ENCODE results near the gene APC.
"Not testable (repeated sequence)": the region's sequence is repeated elsewhere in the genome, so short reads cannot be mapped to it uniquely, and the experiment has no call there.

The APC gene

GRCh38 chr5:112865128-112865527 lies 127.4 kb downstream of the APC start:
- Histone ChIP-seq H3K9ac (ENCODE audit: low read length) (no peak overlapping the region), H3K4me3 (ENCODE audit: low read length) (no peak overlapping the region), H3K4me1 (ENCODE audit: control insufficient read depth, insufficient read depth, low read length) (peaks cover 16% of the 10 kb centered on the region), H3K36me3 (ENCODE audit: control insufficient read depth, insufficient read depth, low read length) (peaks cover 7% of the 10 kb centered on the region), H3K27me3 (ENCODE audit: control insufficient read depth, insufficient read depth, low read length) (no peaks in the 10 kb centered on the region), H3K9me3 (ENCODE audit: control insufficient read depth, low read length) (no peaks in the 10 kb centered on the region)

- H3K36me3 ChIP-seq (ENCODE audit: control insufficient read depth, insufficient read depth, low read length) = peaks cover 7% of the 10 kb centered on the region
- H3K9me3 ChIP-seq (ENCODE audit: control insufficient read depth, low read length) = no peaks in the 10 kb centered on the region
- H3K4me1 ChIP-seq (ENCODE audit: control insufficient read depth, insufficient read depth, low read length) = peaks cover 9% of the 10 kb centered on the region
- H3K9ac ChIP-seq (ENCODE audit: low read length) = no peak overlapping the region
- no peak overlapping the region for H3K4me3 ChIP-seq (ENCODE audit: low read length)
- no peaks in the 10 kb centered on the region for H3K27me3 ChIP-seq (ENCODE audit: control insufficient read depth, insufficient read depth, low read length)
Measured at GRCh38 chr5:112866739-112867138, 129.1 kb downstream of the APC start.

GRCh38 chr5:112867411-112867810 lies 129.7 kb downstream of the APC start:
- H3K4me1 ChIP-seq (ENCODE audit: control insufficient read depth, insufficient read depth, low read length) = peaks cover 5% of the 10 kb centered on the region
- H3K9me3 ChIP-seq (ENCODE audit: control insufficient read depth, low read length) = no peaks in the 10 kb centered on the region
- no peaks in the 10 kb centered on the region for H3K27me3 ChIP-seq (ENCODE audit: control insufficient read depth, insufficient read depth, low read length)
- H3K9ac ChIP-seq (ENCODE audit: low read length) = no peak overlapping the region
- H3K36me3 ChIP-seq (ENCODE audit: control insufficient read depth, insufficient read depth, low read length) = peaks cover 7% of the 10 kb centered on the region
- H3K4me3 ChIP-seq (ENCODE audit: low read length) = no peak overlapping the region

- Histone ChIP-seq H3K27me3 (ENCODE audit: control insufficient read depth, insufficient read depth, low read length) (no peaks in the 10 kb centered on the region), H3K9me3 (ENCODE audit: control insufficient read depth, low read length) (no peaks in the 10 kb centered on the region), H3K4me1 (ENCODE audit: control insufficient read depth, insufficient read depth, low read length) (no peaks in the 10 kb centered on the region), H3K4me3 (ENCODE audit: low read length) (no peak overlapping the region), H3K36me3 (ENCODE audit: control insufficient read depth, insufficient read depth, low read length) (peaks cover 7% of the 10 kb centered on the region), H3K9ac (ENCODE audit: low read length) (no peak overlapping the region)
Measured at GRCh38 chr5:112869948-112870347, 132.3 kb downstream of the APC start.

- Histone ChIP-seq H3K27me3 (ENCODE audit: control insufficient read depth, insufficient read depth, low read length) (no peaks in the 10 kb centered on the region), H3K36me3 (ENCODE audit: control insufficient read depth, insufficient read depth, low read length) (peaks cover 7% of the 10 kb centered on the region), H3K4me1 (ENCODE audit: control insufficient read depth, insufficient read depth, low read length) (no peaks in the 10 kb centered on the region), H3K4me3 (ENCODE audit: low read length) (no peak overlapping the region), H3K9ac (ENCODE audit: low read length) (no peak overlapping the region), H3K9me3 (ENCODE audit: control insufficient read depth, low read length) (no peaks in the 10 kb centered on the region)
Measured at GRCh38 chr5:112870966-112871365, 133.3 kb downstream of the APC start.

GRCh38 chr5:112876362-112876761 lies 138.7 kb downstream of the APC start:
- no peak overlapping the region for H3K9ac ChIP-seq (ENCODE audit: low read length)
- H3K36me3 ChIP-seq (ENCODE audit: control insufficient read depth, insufficient read depth, low read length) = no peaks in the 10 kb centered on the region
- H3K4me1 ChIP-seq (ENCODE audit: control insufficient read depth, insufficient read depth, low read length) = peaks cover 10% of the 10 kb centered on the region
- H3K4me3 ChIP-seq (ENCODE audit: low read length) = no peak overlapping the region
- H3K27me3 ChIP-seq (ENCODE audit: control insufficient read depth, insufficient read depth, low read length) = no peaks in the 10 kb centered on the region
- H3K9me3 ChIP-seq (ENCODE audit: control insufficient read depth, low read length) = no peaks in the 10 kb centered on the region

GRCh38 chr5:112878101-112878500 lies 140.4 kb downstream of the APC start:
- Histone ChIP-seq H3K4me1 (ENCODE audit: control insufficient read depth, insufficient read depth, low read length) (peaks cover 10% of the 10 kb centered on the region), H3K4me3 (ENCODE audit: low read length) (no peak overlapping the region), H3K9ac (ENCODE audit: low read length) (no peak overlapping the region), H3K9me3 (ENCODE audit: control insufficient read depth, low read length) (no peaks in the 10 kb centered on the region), H3K36me3 (ENCODE audit: control insufficient read depth, insufficient read depth, low read length) (no peaks in the 10 kb centered on the region), H3K27me3 (ENCODE audit: control insufficient read depth, insufficient read depth, low read length) (no peaks in the 10 kb centered on the region)

GRCh38 chr5:112878760-112879159 lies 141.1 kb downstream of the APC start:
- Histone ChIP-seq H3K36me3 (ENCODE audit: control insufficient read depth, insufficient read depth, low read length) (no peaks in the 10 kb centered on the region), H3K9ac (ENCODE audit: low read length) (no peak overlapping the region), H3K4me1 (ENCODE audit: control insufficient read depth, insufficient read depth, low read length) (peaks cover 10% of the 10 kb centered on the region), H3K9me3 (ENCODE audit: control insufficient read depth, low read length) (no peaks in the 10 kb centered on the region), H3K4me3 (ENCODE audit: low read length) (no peak overlapping the region), H3K27me3 (ENCODE audit: control insufficient read depth, insufficient read depth, low read length) (no peaks in the 10 kb centered on the region)

GRCh38 chr5:112880219-112880964 lies 142.7 kb downstream of the APC start:
- no peak overlapping the region for H3K9ac ChIP-seq (ENCODE audit: low read length)
- peaks cover 14% of the 10 kb centered on the region for H3K4me1 ChIP-seq (ENCODE audit: control insufficient read depth, insufficient read depth, low read length)
- no peaks in the 10 kb centered on the region for H3K36me3 ChIP-seq (ENCODE audit: control insufficient read depth, insufficient read depth, low read length)
- no peaks in the 10 kb centered on the region for H3K9me3 ChIP-seq (ENCODE audit: control insufficient read depth, low read length)
- no peak overlapping the region for H3K4me3 ChIP-seq (ENCODE audit: low read length)
- no peaks in the 10 kb centered on the region for H3K27me3 ChIP-seq (ENCODE audit: control insufficient read depth, insufficient read depth, low read length)

- no peaks in the 10 kb centered on the region for H3K27me3 ChIP-seq (ENCODE audit: control insufficient read depth, insufficient read depth, low read length)
- no peak overlapping the region for H3K4me3 ChIP-seq (ENCODE audit: low read length)
- no peaks in the 10 kb centered on the region for H3K9me3 ChIP-seq (ENCODE audit: control insufficient read depth, low read length)
- H3K9ac ChIP-seq (ENCODE audit: low read length) = no peak overlapping the region
- no peaks in the 10 kb centered on the region for H3K36me3 ChIP-seq (ENCODE audit: control insufficient read depth, insufficient read depth, low read length)
- H3K4me1 ChIP-seq (ENCODE audit: control insufficient read depth, insufficient read depth, low read length) = peaks cover 13% of the 10 kb centered on the region
Measured at GRCh38 chr5:112883192-112883591, 145.5 kb downstream of the APC start.

- no peaks in the 10 kb centered on the region for H3K27me3 ChIP-seq (ENCODE audit: control insufficient read depth, insufficient read depth, low read length)
- H3K9me3 ChIP-seq (ENCODE audit: control insufficient read depth, low read length) = no peaks in the 10 kb centered on the region
- H3K4me3 ChIP-seq (ENCODE audit: low read length) = no peak overlapping the region
- H3K36me3 ChIP-seq (ENCODE audit: control insufficient read depth, insufficient read depth, low read length) = peaks cover 5% of the 10 kb centered on the region
- H3K4me1 ChIP-seq (ENCODE audit: control insufficient read depth, insufficient read depth, low read length) = peaks cover 4% of the 10 kb centered on the region
- H3K9ac ChIP-seq (ENCODE audit: low read length) = no peak overlapping the region
Measured at GRCh38 chr5:112885001-112885400, 147.3 kb downstream of the APC start.

- H3K9ac ChIP-seq (ENCODE audit: low read length) = no peak overlapping the region
- H3K4me3 ChIP-seq (ENCODE audit: low read length) = no peak overlapping the region
- no peaks in the 10 kb centered on the region for H3K9me3 ChIP-seq (ENCODE audit: control insufficient read depth, low read length)
- peaks cover 5% of the 10 kb centered on the region for H3K36me3 ChIP-seq (ENCODE audit: control insufficient read depth, insufficient read depth, low read length)
- H3K4me1 ChIP-seq (ENCODE audit: control insufficient read depth, insufficient read depth, low read length) = peaks cover 4% of the 10 kb centered on the region
- H3K27me3 ChIP-seq (ENCODE audit: control insufficient read depth, insufficient read depth, low read length) = no peaks in the 10 kb centered on the region
Measured at GRCh38 chr5:112886975-112887374, 149.3 kb downstream of the APC start.

GRCh38 chr5:112892066-112892465 lies 154.4 kb downstream of the APC start:
- H3K9ac ChIP-seq (ENCODE audit: low read length); H3K9me3 ChIP-seq (ENCODE audit: control insufficient read depth, low read length); H3K36me3 ChIP-seq (ENCODE audit: control insufficient read depth, insufficient read depth, low read length); H3K4me1 ChIP-seq (ENCODE audit: control insufficient read depth, insufficient read depth, low read length); H3K27me3 ChIP-seq (ENCODE audit: control insufficient read depth, insufficient read depth, low read length); H3K4me3 ChIP-seq (ENCODE audit: low read length): not testable (repeated sequence)
